ENCODE results near the gene ACYP2.
A peak's percentile ranks its signal among the peaks of the same experiment; 100 is the strongest.

Gene ACYP2

DNA sequence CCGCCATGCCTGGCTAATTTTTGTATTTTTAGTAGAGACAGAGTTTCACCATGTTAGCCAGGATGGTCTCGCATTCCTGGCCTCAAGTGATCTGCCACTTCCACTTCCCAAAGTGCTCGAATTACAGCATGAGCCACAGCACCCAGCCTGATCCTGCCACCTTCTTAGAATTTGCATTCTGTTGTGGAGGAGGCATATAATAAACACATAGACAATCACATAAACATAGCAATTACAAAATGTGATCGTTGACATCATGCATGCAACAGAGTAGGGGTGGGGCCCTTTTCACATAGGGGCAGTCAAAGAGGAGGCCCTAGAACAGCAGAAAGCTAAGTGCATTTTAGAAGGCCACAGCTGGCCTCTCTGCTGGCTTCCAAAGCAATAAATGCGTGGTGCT, 180.5 kb downstream of the ACYP2 start:
- Histone ChIP-seq H2BK15ac (replicated peaks; ENCODE audit: low read depth) (no peak overlapping the region), H3K36me3 (ENCODE audit: control insufficient read depth, insufficient read depth, low read length) (no peaks in the 10 kb centered on the region), H2BK5ac (ENCODE audit: low read length) (no peak overlapping the region), H2AK5ac (ENCODE audit: low read length) (no peak overlapping the region), H3K4me2 (ENCODE audit: low read length) (no peak overlapping the region), H3K27ac (ENCODE audit: low read depth, low read length) (no peak overlapping the region), H4K8ac (ENCODE audit: low read depth, low read length) (no peak overlapping the region), H3K79me2 (ENCODE audit: control insufficient read depth, insufficient read depth, low read length) (no peaks in the 10 kb centered on the region), H3K18ac (ENCODE audit: low read length) (no peak overlapping the region), H3K27me3 (ENCODE audit: insufficient read depth, low read length, poor library complexity) (no peaks in the 10 kb centered on the region), H4K5ac (ENCODE audit: low read length) (no peak overlapping the region), H3K4ac (ENCODE audit: low read depth, low read length) (no peak overlapping the region), H3K56ac (ENCODE audit: low read length) (no peak overlapping the region), H3K4me3 (ENCODE audit: low read length) (no peak overlapping the region), H2BK120ac (ENCODE audit: low read depth, low read length) (no peak overlapping the region), H3K4me1 (ENCODE audit: control insufficient read depth, low read depth, low read length) (no peaks in the 10 kb centered on the region), H3K9ac (ENCODE audit: low read length) (no peak overlapping the region), H3K23ac (ENCODE audit: low read length) (no peak overlapping the region), H3K79me1 (ENCODE audit: low read length) (no peaks in the 10 kb centered on the region)
- DNase-seq, result peak; percentile 27
- no CpG with 5 or more reads among the region's 5 CpGs for WGBS (ENCODE audit: extremely low coverage, insufficient coverage, low lambda C conversion rate)

- Histone ChIP-seq H3K27ac (ENCODE audit: low read depth, low read length) (no peak overlapping the region), H2AK5ac (ENCODE audit: low read length) (no peak overlapping the region), H2BK120ac (ENCODE audit: low read depth, low read length) (no peak overlapping the region), H3K4me2 (ENCODE audit: low read length) (no peak overlapping the region), H3K79me1 (ENCODE audit: low read length) (no peaks in the 10 kb centered on the region), H2BK15ac (replicated peaks; ENCODE audit: low read depth) (no peak overlapping the region), H3K18ac (ENCODE audit: low read length) (no peak overlapping the region), H3K4ac (ENCODE audit: low read depth, low read length) (no peak overlapping the region), H3K56ac (ENCODE audit: low read length) (no peak overlapping the region), H3K36me3 (ENCODE audit: control insufficient read depth, insufficient read depth, low read length) (no peaks in the 10 kb centered on the region), H3K23ac (ENCODE audit: low read length) (no peak overlapping the region), H4K8ac (ENCODE audit: low read depth, low read length) (no peak overlapping the region), H3K4me3 (ENCODE audit: low read length) (no peak overlapping the region), H2BK5ac (ENCODE audit: low read length) (no peak overlapping the region), H3K27me3 (ENCODE audit: insufficient read depth, low read length, poor library complexity) (no peaks in the 10 kb centered on the region), H3K4me1 (ENCODE audit: control insufficient read depth, low read depth, low read length) (no peaks in the 10 kb centered on the region), H3K9ac (ENCODE audit: low read length) (no peak overlapping the region), H4K5ac (ENCODE audit: low read length) (no peak overlapping the region), H3K79me2 (ENCODE audit: control insufficient read depth, insufficient read depth, low read length) (no peaks in the 10 kb centered on the region)
- no peak for DNase-seq
- no CpG with 5 or more reads among the region's 5 CpGs for WGBS (ENCODE audit: extremely low coverage, insufficient coverage, low lambda C conversion rate)
These were observed 183.1 kb downstream of the ACYP2 start for GRCh38 chr2:54298514-54298913.

GRCh38 chr2:54303631-54304030, 188.2 kb downstream of the ACYP2 start:
- Histone ChIP-seq H2AK5ac (ENCODE audit: low read length) (no peak overlapping the region), H3K56ac (ENCODE audit: low read length) (no peak overlapping the region), H3K9ac (ENCODE audit: low read length) (no peak overlapping the region), H3K18ac (ENCODE audit: low read length) (no peak overlapping the region), H4K8ac (ENCODE audit: low read depth, low read length) (no peak overlapping the region), H3K36me3 (ENCODE audit: control insufficient read depth, insufficient read depth, low read length) (no peaks in the 10 kb centered on the region), H3K4me2 (ENCODE audit: low read length) (no peak overlapping the region), H3K27me3 (ENCODE audit: insufficient read depth, low read length, poor library complexity) (no peaks in the 10 kb centered on the region), H3K4me3 (ENCODE audit: low read length) (no peak overlapping the region), H3K27ac (ENCODE audit: low read depth, low read length) (no peak overlapping the region), H3K4ac (ENCODE audit: low read depth, low read length) (no peak overlapping the region), H3K4me1 (ENCODE audit: control insufficient read depth, low read depth, low read length) (no peaks in the 10 kb centered on the region), H3K23ac (ENCODE audit: low read length) (no peak overlapping the region), H2BK5ac (ENCODE audit: low read length) (no peak overlapping the region), H2BK15ac (replicated peaks; ENCODE audit: low read depth) (no peak overlapping the region), H3K79me2 (ENCODE audit: control insufficient read depth, insufficient read depth, low read length) (no peaks in the 10 kb centered on the region), H3K79me1 (ENCODE audit: low read length) (no peaks in the 10 kb centered on the region), H2BK120ac (ENCODE audit: low read depth, low read length) (no peak overlapping the region), H4K5ac (ENCODE audit: low read length) (no peak overlapping the region)
- DNase-seq, result no peak

GRCh38 chr2:54306556-54306955, 191.1 kb downstream of the ACYP2 start:
- no peak overlapping the region for H3K18ac ChIP-seq (ENCODE audit: low read length)
- no peaks in the 10 kb centered on the region for H3K36me3 ChIP-seq (ENCODE audit: control insufficient read depth, insufficient read depth, low read length)
- H3K56ac ChIP-seq (ENCODE audit: low read length), result no peak overlapping the region
- H3K79me2 ChIP-seq (ENCODE audit: control insufficient read depth, insufficient read depth, low read length), result no peaks in the 10 kb centered on the region
- H3K4me3 ChIP-seq (ENCODE audit: low read length), result no peak overlapping the region
- H2BK5ac ChIP-seq (ENCODE audit: low read length), result no peak overlapping the region
- H3K4me1 ChIP-seq (ENCODE audit: control insufficient read depth, low read depth, low read length), result no peaks in the 10 kb centered on the region
- DNase-seq, result no peak
- H2BK120ac ChIP-seq (ENCODE audit: low read depth, low read length), result no peak overlapping the region
- H3K27ac ChIP-seq (ENCODE audit: low read depth, low read length), result no peak overlapping the region
- H3K4me2 ChIP-seq (ENCODE audit: low read length), result no peak overlapping the region
- no peak overlapping the region for H3K23ac ChIP-seq (ENCODE audit: low read length)
- H3K9ac ChIP-seq (ENCODE audit: low read length), result no peak overlapping the region
- no peak overlapping the region for H4K8ac ChIP-seq (ENCODE audit: low read depth, low read length)
- no peaks in the 10 kb centered on the region for H3K79me1 ChIP-seq (ENCODE audit: low read length)
- H2AK5ac ChIP-seq (ENCODE audit: low read length), result no peak overlapping the region
- H3K4ac ChIP-seq (ENCODE audit: low read depth, low read length), result no peak overlapping the region
- no CpG with 5 or more reads among the region's 3 CpGs for WGBS (ENCODE audit: extremely low coverage, insufficient coverage, low lambda C conversion rate)
- H3K27me3 ChIP-seq (ENCODE audit: insufficient read depth, low read length, poor library complexity), result no peaks in the 10 kb centered on the region
- H2BK15ac ChIP-seq (replicated peaks; ENCODE audit: low read depth), result no peak overlapping the region
- H4K5ac ChIP-seq (ENCODE audit: low read length), result no peak overlapping the region

- H3K56ac ChIP-seq (ENCODE audit: low read length), result no peak overlapping the region
- H2AK5ac ChIP-seq (ENCODE audit: low read length), result no peak overlapping the region
- no peak overlapping the region for H3K4me2 ChIP-seq (ENCODE audit: low read length)
- H3K23ac ChIP-seq (ENCODE audit: low read length), result no peak overlapping the region
- no peak overlapping the region for H3K4ac ChIP-seq (ENCODE audit: low read depth, low read length)
- no peaks in the 10 kb centered on the region for H3K79me2 ChIP-seq (ENCODE audit: control insufficient read depth, insufficient read depth, low read length)
- WGBS (ENCODE audit: extremely low coverage, insufficient coverage, low lambda C conversion rate), result no CpG with 5 or more reads among the region's 6 CpGs
- no peak overlapping the region for H3K18ac ChIP-seq (ENCODE audit: low read length)
- no peak overlapping the region for H2BK120ac ChIP-seq (ENCODE audit: low read depth, low read length)
- no peak overlapping the region for H3K4me3 ChIP-seq (ENCODE audit: low read length)
- no peaks in the 10 kb centered on the region for H3K4me1 ChIP-seq (ENCODE audit: control insufficient read depth, low read depth, low read length)
- no peak overlapping the region for H2BK15ac ChIP-seq (replicated peaks; ENCODE audit: low read depth)
- no peaks in the 10 kb centered on the region for H3K36me3 ChIP-seq (ENCODE audit: control insufficient read depth, insufficient read depth, low read length)
- no peak overlapping the region for H2BK5ac ChIP-seq (ENCODE audit: low read length)
- DNase-seq, result peak; percentile 63
- H3K27me3 ChIP-seq (ENCODE audit: insufficient read depth, low read length, poor library complexity), result no peaks in the 10 kb centered on the region
- H3K27ac ChIP-seq (ENCODE audit: low read depth, low read length), result no peak overlapping the region
- no peak overlapping the region for H4K5ac ChIP-seq (ENCODE audit: low read length)
- H3K9ac ChIP-seq (ENCODE audit: low read length), result no peak overlapping the region
- no peaks in the 10 kb centered on the region for H3K79me1 ChIP-seq (ENCODE audit: low read length)
- H4K8ac ChIP-seq (ENCODE audit: low read depth, low read length), result no peak overlapping the region
These were observed 192.8 kb downstream of the ACYP2 start for GRCh38 chr2:54308186-54308585.

DNA sequence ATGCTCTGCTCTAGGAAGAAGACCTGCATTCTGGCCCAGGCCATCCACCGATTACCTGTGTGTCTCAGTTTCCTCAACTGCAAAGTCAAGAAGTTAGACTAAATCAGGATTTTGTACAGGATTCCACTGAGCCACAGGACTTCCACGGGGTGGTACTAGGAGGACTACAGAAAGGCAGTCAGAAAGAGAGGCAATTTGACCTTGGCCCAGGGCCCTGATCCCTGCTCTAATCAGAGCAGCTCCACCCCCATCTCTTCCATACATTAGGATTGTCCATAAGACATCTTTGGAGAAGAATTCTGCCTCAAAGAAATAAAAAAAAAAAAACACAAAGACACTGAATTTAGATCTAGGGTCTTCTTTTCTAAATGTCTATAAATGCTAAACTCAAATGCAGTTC, 193.4 kb downstream of the ACYP2 start:
- H2BK5ac ChIP-seq (ENCODE audit: low read length), result no peak overlapping the region
- no peak overlapping the region for H2BK15ac ChIP-seq (replicated peaks; ENCODE audit: low read depth)
- H2BK120ac ChIP-seq (ENCODE audit: low read depth, low read length), result no peak overlapping the region
- no CpG with 5 or more reads among the region's 2 CpGs for WGBS (ENCODE audit: extremely low coverage, insufficient coverage, low lambda C conversion rate)
- H3K4ac ChIP-seq (ENCODE audit: low read depth, low read length), result no peak overlapping the region
- H3K27me3 ChIP-seq (ENCODE audit: insufficient read depth, low read length, poor library complexity), result no peaks in the 10 kb centered on the region
- H3K9ac ChIP-seq (ENCODE audit: low read length), result no peak overlapping the region
- H2AK5ac ChIP-seq (ENCODE audit: low read length), result no peak overlapping the region
- H3K18ac ChIP-seq (ENCODE audit: low read length), result no peak overlapping the region
- H3K79me2 ChIP-seq (ENCODE audit: control insufficient read depth, insufficient read depth, low read length), result no peaks in the 10 kb centered on the region
- no peak overlapping the region for H3K56ac ChIP-seq (ENCODE audit: low read length)
- H4K8ac ChIP-seq (ENCODE audit: low read depth, low read length), result no peak overlapping the region
- H3K4me2 ChIP-seq (ENCODE audit: low read length), result no peak overlapping the region
- H3K4me1 ChIP-seq (ENCODE audit: control insufficient read depth, low read depth, low read length), result no peaks in the 10 kb centered on the region
- H3K4me3 ChIP-seq (ENCODE audit: low read length), result no peak overlapping the region
- H3K36me3 ChIP-seq (ENCODE audit: control insufficient read depth, insufficient read depth, low read length), result no peaks in the 10 kb centered on the region
- DNase-seq, result no peak
- H4K5ac ChIP-seq (ENCODE audit: low read length), result no peak overlapping the region
- H3K23ac ChIP-seq (ENCODE audit: low read length), result no peak overlapping the region
- no peaks in the 10 kb centered on the region for H3K79me1 ChIP-seq (ENCODE audit: low read length)
- no peak overlapping the region for H3K27ac ChIP-seq (ENCODE audit: low read depth, low read length)
